ENCODE results near the gene ABHD12.

DNA sequence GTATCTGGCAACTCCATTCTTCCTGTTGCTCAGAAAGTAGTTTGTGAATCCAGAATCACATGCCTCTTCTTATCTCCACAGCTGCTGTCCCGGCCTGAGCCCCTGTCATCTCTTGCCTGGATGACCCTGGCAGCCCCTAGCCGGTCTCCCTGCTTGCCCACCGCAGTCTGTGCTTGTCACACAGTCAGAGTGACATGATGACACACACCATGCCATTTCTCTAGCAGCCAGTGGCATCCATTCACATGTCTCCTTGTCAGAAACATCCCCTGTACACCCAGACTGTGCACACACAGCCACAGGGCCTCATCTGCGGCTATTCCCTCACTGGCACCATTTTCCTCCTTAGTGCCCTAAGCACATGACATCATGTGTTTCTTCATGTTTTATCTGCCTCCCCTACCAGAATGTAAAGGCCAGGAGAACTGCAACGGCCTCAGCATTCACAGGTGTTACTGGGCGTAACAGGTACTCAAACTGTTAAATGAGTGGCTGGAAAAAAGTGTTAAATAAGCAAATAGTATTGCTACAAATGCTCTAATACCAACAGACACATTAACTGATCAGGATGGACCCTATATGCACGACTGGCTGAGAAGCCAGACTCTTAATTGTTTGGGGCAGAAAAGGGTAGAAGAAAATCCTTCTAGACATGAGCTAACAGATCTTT, 9.6 kb downstream of the ABHD12 start:
- TF ChIP-seq, protein P1, sequence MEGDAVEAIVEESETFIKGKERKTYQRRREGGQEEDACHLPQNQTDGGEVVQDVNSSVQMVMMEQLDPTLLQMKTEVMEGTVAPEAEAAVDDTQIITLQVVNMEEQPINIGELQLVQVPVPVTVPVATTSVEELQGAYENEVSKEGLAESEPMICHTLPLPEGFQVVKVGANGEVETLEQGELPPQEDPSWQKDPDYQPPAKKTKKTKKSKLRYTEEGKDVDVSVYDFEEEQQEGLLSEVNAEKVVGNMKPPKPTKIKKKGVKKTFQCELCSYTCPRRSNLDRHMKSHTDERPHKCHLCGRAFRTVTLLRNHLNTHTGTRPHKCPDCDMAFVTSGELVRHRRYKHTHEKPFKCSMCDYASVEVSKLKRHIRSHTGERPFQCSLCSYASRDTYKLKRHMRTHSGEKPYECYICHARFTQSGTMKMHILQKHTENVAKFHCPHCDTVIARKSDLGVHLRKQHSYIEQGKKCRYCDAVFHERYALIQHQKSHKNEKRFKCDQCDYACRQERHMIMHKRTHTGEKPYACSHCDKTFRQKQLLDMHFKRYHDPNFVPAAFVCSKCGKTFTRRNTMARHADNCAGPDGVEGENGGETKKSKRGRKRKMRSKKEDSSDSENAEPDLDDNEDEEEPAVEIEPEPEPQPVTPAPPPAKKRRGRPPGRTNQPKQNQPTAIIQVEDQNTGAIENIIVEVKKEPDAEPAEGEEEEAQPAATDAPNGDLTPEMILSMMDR (conservative IDR thresholded peaks at IDR 0.05; ENCODE audit: low read depth, low read length) = no peak
- TF ChIP-seq EZH2 (IDR thresholded peaks at IDR 0.05; ENCODE audit: borderline replicate concordance, low read depth, low read length, poor library complexity, severe bottlenecking) = no peak

Measured in A673 (cell line).